K562 (cell line): ENCODE data around the gene MTHFR. TPM values are rescaled to one million over a fixed set of nuclear protein-coding genes. Genes with fewer than 3 reads are reported as not detected.

Experiments
- ARHGAP35 ChIP-seq: fragments of 450-650 bp; IDR thresholded peaks from 2 replicates; pipeline ENCODE4 v1.6.1; 2018; ENCODE audit not compliant: partially characterized antibody
- BACH1 ChIP-seq: fragments of 200-800 bp; sonication (Bioruptor generic); IDR thresholded peaks from 2 replicates; pipeline ENCODE4 v1.6.1; 2016; ENCODE audit warnings: missing genetic modification characterization, missing compliant biosample characterization
- HNRNPK ChIP-seq: fragments of 200-400 bp; formaldehyde crosslinking; IDR thresholded peaks from one replicate; pipeline ENCODE4 v1.6.1; 2018; ENCODE audit warnings: mild to moderate bottlenecking, low read depth, low read length; ENCODE audit not compliant: poor library complexity, severe bottlenecking
- LCOR ChIP-seq: sonication (generic); formaldehyde crosslinking; IDR thresholded peaks from 2 replicates; pipeline ENCODE4 v1.8.0; 2022; ENCODE audit warnings: mild to moderate bottlenecking, missing genetic modification reagents
- OTX1 ChIP-seq: fragments of 450-650 bp; formaldehyde crosslinking; IDR thresholded peaks from 2 replicates; pipeline ENCODE4 v1.4.0; 2022; ENCODE audit warnings: mild to moderate bottlenecking
- PURB ChIP-seq: sonication (generic); formaldehyde crosslinking; IDR thresholded peaks from 2 replicates; pipeline ENCODE4 v1.9.0; 2021; ENCODE audit warnings: low read depth, mild to moderate bottlenecking, missing genetic modification reagents
- RNF2 ChIP-seq: sonication (generic); IDR thresholded peaks from 2 replicates; pipeline ENCODE4 v1.6.1; 2016
- SREBF2 ChIP-seq: sonication (generic); formaldehyde crosslinking; IDR thresholded peaks from 2 replicates; pipeline ENCODE4 v1.4.0; 2020; ENCODE audit warnings: mild to moderate bottlenecking, missing genetic modification reagents
- STAT5B ChIP-seq: fragments of 250-450 bp; sonication (Bioruptor Pico); IDR thresholded peaks from 2 replicates; pipeline ENCODE4 v1.8.0; 2021; ENCODE audit warnings: mild to moderate bottlenecking, inconsistent platforms
- TAL1 ChIP-seq: fragments of 450-650 bp; IDR thresholded peaks from 2 replicates; pipeline ENCODE4 v1.6.1; 2016; ENCODE audit warnings: mild to moderate bottlenecking
- TEAD1 ChIP-seq, 2 experiments: fragments of 450-650 bp in 1 of 2; sonication (generic) in 1 of 2; formaldehyde crosslinking; IDR thresholded peaks; 2 replicates each; pipeline versions ENCODE4 v1.4.0 to v1.8.0; 2020 to 2022; ENCODE audit warnings: mild to moderate bottlenecking in 2 of 2, missing genetic modification reagents in 1 of 2
- ZNF197 ChIP-seq: fragments of 200-800 bp; sonication (Bioruptor generic); IDR thresholded peaks from 2 replicates; pipeline ENCODE4 v1.6.1; 2016; ENCODE audit warnings: low read depth, missing genetic modification characterization, missing compliant biosample characterization
- ZNF408 ChIP-seq: fragments of 250-450 bp; sonication (Bioruptor Pico); IDR thresholded peaks from 2 replicates; pipeline ENCODE4 v1.4.0; 2020; ENCODE audit warnings: low read depth, mild to moderate bottlenecking, moderate library complexity
- polyA plus RNA-seq, 8 experiments: library from polyadenylated mRNA; depleted of rRNA in 4 of 8; stranded (reverse) in 5 of 8; unstranded in 3 of 8; fragments of >200 nt; fragmentation: Nextera tagmentation in 2 of 8; fragmentation: Illumina TruSeq in 1 of 8; extraction: Ambion mirVana in 2 of 8; extraction: Trizol in 1 of 8; gene quantifications; 2 replicates each; pipeline versions ENCODE4 v1.2.1 to v1.2.3, GENCODE V29; 2011 to 2014; ENCODE audit warnings: inconsistent platforms in 1 of 8, missing spikeins in 1 of 8
- total RNA-seq, 7 experiments: library from RNA; depleted of rRNA in 6 of 7; stranded (reverse); fragments of >200 nt in 6 of 7; fragmentation: Illumina TruSeq in 2 of 7; extraction: Trizol in 2 of 7; gene quantifications; 2 replicates each; pipeline versions ENCODE4 v1.2.1 to v1.2.3, GENCODE V29; 2011 to 2021; ENCODE audit warnings: low replicate concordance in 1 of 7
- TF ChIP-seq, protein P1 (sequence below): fragments of 250-450 bp; sonication (Bioruptor Pico); IDR thresholded peaks from 2 replicates; pipeline ENCODE4 v1.5.0; 2022; ENCODE audit warnings: mild to moderate bottlenecking
- TF ChIP-seq, protein P2 (sequence below), 2 experiments: fragments of 450-650 bp in 1 of 2; sonication (generic) in 1 of 2; formaldehyde crosslinking; conservative IDR thresholded peaks; 2 replicates each; pipeline versions ENCODE4 v1.4.0 to v1.8.1; 2020 to 2022; ENCODE audit warnings: mild to moderate bottlenecking in 1 of 2, missing genetic modification reagents in 1 of 2
- TF ChIP-seq, protein P3 (sequence below): fragments of 450-650 bp; formaldehyde crosslinking; conservative IDR thresholded peaks from 2 replicates; pipeline ENCODE4 v1.4.0; 2022; ENCODE audit warnings: mild to moderate bottlenecking, missing genetic modification characterization
- TF ChIP-seq, protein P4 (sequence below): fragments of 250-450 bp; sonication (Bioruptor Pico); IDR thresholded peaks from 2 replicates; pipeline ENCODE4 v1.5.1; 2021; ENCODE audit warnings: mild to moderate bottlenecking

MTHFR gene
- total and polyA plus RNA-seq, 9 of the 15 experiments (the other 6 are each of a cell fraction or from before 2014, with no cell fraction given) = 5.0 to 104 (median 62.6) TPM

DNA sequence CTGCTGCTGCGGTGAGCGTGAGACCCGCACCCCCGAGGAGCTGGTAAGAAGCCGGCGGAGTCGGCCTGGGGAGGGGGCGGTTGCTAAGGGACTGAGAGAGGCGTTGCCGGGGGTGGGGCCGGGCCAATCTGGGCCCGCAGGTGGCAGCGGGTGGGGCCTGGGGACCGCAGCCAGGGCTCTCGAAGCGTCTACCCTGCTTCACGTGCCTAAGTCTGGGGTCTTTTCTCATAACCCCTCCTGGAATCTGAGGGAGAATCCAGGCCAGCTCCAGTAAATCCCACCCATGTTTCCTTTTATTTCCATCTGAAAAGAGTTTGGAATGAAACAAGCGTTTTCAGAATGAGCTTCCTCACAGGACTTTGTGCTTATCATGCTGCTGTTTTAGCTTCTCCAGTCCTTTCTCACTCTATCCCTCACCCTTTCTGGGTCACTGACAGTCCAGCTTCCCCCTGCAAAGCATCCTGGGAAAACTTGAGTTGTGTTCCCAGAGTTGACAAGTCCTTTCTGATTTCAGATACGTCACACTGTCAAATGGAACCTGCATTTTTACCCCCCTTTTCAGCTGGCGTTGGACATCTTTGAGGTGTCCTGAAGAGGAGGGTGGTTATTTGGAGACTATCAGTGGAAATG, 658 bp upstream of the MTHFR start (continued):
- TF ChIP-seq, protein P1, sequence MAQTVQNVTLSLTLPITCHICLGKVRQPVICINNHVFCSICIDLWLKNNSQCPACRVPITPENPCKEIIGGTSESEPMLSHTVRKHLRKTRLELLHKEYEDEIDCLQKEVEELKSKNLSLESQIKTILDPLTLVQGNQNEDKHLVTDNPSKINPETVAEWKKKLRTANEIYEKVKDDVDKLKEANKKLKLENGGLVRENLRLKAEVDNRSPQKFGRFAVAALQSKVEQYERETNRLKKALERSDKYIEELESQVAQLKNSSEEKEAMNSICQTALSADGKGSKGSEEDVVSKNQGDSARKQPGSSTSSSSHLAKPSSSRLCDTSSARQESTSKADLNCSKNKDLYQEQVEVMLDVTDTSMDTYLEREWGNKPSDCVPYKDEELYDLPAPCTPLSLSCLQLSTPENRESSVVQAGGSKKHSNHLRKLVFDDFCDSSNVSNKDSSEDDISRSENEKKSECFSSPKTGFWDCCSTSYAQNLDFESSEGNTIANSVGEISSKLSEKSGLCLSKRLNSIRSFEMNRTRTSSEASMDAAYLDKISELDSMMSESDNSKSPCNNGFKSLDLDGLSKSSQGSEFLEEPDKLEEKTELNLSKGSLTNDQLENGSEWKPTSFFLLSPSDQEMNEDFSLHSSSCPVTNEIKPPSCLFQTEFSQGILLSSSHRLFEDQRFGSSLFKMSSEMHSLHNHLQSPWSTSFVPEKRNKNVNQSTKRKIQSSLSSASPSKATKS (CRISPR knock-in tag) = 0 out of 2 replicates have a peak, but pooled peaks have one; percentile 11
- TF ChIP-seq, protein P2, sequence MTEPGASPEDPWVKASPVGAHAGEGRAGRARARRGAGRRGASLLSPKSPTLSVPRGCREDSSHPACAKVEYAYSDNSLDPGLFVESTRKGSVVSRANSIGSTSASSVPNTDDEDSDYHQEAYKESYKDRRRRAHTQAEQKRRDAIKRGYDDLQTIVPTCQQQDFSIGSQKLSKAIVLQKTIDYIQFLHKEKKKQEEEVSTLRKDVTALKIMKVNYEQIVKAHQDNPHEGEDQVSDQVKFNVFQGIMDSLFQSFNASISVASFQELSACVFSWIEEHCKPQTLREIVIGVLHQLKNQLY (CRISPR knock-in tag; conservative IDR thresholded peaks at IDR 0.05) = 0 out of 4 replicates have a peak, but pooled peaks of 1 of the 2 experiments have one; percentile 78
- 0 out of 2 replicates have a peak, but pooled peaks have one; percentile 32 for TF ChIP-seq SREBF2
- TF ChIP-seq, protein P3, sequence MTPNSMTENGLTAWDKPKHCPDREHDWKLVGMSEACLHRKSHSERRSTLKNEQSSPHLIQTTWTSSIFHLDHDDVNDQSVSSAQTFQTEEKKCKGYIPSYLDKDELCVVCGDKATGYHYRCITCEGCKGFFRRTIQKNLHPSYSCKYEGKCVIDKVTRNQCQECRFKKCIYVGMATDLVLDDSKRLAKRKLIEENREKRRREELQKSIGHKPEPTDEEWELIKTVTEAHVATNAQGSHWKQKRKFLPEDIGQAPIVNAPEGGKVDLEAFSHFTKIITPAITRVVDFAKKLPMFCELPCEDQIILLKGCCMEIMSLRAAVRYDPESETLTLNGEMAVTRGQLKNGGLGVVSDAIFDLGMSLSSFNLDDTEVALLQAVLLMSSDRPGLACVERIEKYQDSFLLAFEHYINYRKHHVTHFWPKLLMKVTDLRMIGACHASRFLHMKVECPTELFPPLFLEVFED (CRISPR knock-in tag) = no peak
- TF ChIP-seq, protein P4, sequence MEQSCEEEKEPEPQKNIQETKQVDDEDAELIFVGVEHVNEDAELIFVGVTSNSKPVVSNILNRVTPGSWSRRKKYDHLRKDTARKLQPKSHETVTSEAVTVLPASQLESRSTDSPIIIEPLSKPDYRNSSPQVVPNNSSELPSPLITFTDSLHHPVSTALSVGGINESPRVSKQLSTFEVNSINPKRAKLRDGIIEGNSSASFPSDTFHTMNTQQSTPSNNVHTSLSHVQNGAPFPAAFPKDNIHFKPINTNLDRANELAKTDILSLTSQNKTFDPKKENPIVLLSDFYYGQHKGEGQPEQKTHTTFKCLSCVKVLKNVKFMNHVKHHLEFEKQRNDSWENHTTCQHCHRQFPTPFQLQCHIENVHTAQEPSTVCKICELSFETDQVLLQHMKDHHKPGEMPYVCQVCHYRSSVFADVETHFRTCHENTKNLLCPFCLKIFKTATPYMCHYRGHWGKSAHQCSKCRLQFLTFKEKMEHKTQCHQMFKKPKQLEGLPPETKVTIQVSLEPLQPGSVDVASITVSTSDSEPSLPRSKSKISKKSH = no peak
- TF ChIP-seq STAT5B (CRISPR knock-in tag) = no peak
- no peak for TF ChIP-seq OTX1 (CRISPR knock-in tag)
- TF ChIP-seq TEAD1 (CRISPR knock-in tag; IDR thresholded peaks at IDR 0.05) = 0 out of 4 replicates have a peak, but pooled peaks of 1 of the 2 experiments have one; percentile 6
- TF ChIP-seq LCOR (CRISPR knock-in tag) = 0 out of 2 replicates have a peak, but pooled peaks have one; percentile 0
- TF ChIP-seq ZNF197 (CRISPR knock-in tag) = no peak
- TF ChIP-seq ZNF408 (CRISPR knock-in tag) = no peak
- TF ChIP-seq TAL1 = no peak; the same call in none of the 2 replicates
- no peak for TF ChIP-seq BACH1 (tag)
- TF ChIP-seq HNRNPK = no peak
- no peak for TF ChIP-seq ARHGAP35
- no peak for TF ChIP-seq PURB (CRISPR knock-in tag)
- TF ChIP-seq RNF2 = no peak; the same call in 1 of the 2 replicates
